HG03565 (cell line): Measurements from ENCODE around the gene EDNRA.
A peak's percentile ranks its signal among the peaks of the same experiment; 100 is the strongest.
"Not testable (repeated sequence)": the region's sequence is repeated elsewhere in the genome, so short reads cannot be mapped to it uniquely, and the experiment has no call there.

ENCODE experiments used
- ATAC-seq: cut with Tn5 transposase; IDR thresholded peaks from one replicate; pipeline ENCODE4 v1.9.1; 2021; ENCODE audit warnings: mild to moderate bottlenecking, moderate library complexity; ENCODE audit not compliant: unreplicated experiment

Gene EDNRA

GRCh38 chr4:147480891-147481576 lies at the start of gene EDNRA:
EDNRA (plus strand) TSS chr4:147481097; CDS start chr4:147485682, 4,585 bp downstream.
- no peak for ATAC-seq

GRCh38 chr4:147434370-147434769 lies 46.5 kb upstream of the EDNRA start:
- ATAC-seq, result not testable (repeated sequence)

DNA sequence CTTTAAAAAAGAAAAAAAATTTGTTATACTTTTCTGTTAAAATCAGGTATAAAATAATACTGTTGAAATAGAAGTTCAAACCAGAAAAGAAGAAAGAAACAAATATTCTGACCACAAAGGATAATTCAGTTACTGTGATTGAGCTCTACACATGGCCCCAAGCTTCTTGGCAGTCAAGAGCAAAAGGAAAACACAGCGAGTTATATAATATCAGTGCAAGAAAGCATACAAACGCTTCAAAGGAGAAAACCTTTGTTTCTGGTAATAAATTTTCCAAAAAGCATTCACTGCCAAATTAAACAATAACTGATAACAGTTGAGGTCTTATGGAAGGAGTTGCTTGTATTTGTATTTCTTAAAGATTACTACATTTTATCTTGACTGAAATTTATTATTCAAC lies 40.5 kb upstream of the EDNRA start:
- ATAC-seq, result no peak

- ATAC-seq, result no peak
These were observed 33.1 kb upstream of the EDNRA start for GRCh38 chr4:147447786-147448185.

GRCh38 chr4:147453561-147454141 lies 27.2 kb upstream of the EDNRA start:
- no peak for ATAC-seq

DNA sequence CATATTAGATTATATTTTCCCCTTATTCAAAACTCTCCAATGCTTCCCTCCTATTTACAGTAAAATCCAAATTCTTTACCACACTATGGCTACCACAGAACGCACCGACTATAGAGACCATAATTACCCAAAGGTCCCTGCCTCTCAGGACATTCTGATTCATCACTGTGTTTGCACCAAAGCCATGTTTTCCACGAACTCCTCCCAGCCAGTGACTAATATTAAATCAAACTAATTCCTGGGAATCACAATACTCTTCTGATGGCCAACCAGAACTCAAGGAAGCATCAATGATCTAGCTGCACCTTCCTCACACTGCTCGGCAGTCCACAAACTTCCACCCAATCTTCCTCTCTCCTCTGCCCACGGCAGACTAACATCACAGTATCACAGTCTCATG lies 24.2 kb upstream of the EDNRA start:
- ATAC-seq, result no peak

GRCh38 chr4:147461161-147461560 lies 19.7 kb upstream of the EDNRA start:
- ATAC-seq, result no peak

GRCh38 chr4:147463065-147463464 lies 17.8 kb upstream of the EDNRA start:
- no peak for ATAC-seq

GRCh38 chr4:147465461-147465860 lies 15.4 kb upstream of the EDNRA start:
- no peak for ATAC-seq

- ATAC-seq, result peak; percentile 70
These were observed 3.5 kb upstream of the EDNRA start for GRCh38 chr4:147477439-147477838.

DNA sequence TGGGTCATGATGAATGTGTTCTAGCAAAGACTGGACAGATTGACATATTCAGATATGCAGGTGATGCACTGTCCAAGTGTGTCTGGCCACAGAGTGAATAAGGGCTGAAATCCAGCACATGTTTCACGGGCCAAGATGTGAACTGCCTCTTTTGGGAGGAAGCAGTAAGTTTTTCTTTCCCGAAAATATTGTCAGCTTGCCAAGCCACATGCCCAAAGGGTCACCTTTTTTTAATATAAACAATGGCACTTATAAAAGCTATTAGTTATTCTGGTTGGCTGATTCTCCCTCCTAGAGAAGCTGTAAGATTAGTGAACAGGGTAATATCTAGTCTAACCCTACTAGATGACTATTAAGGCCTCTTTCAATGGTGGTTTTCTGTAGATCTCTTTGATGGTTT lies 1.5 kb upstream of the EDNRA start:
- ATAC-seq, result no peak

- no peak for ATAC-seq
These were observed 1.1 kb upstream of the EDNRA start for GRCh38 chr4:147479786-147480185.

DNA sequence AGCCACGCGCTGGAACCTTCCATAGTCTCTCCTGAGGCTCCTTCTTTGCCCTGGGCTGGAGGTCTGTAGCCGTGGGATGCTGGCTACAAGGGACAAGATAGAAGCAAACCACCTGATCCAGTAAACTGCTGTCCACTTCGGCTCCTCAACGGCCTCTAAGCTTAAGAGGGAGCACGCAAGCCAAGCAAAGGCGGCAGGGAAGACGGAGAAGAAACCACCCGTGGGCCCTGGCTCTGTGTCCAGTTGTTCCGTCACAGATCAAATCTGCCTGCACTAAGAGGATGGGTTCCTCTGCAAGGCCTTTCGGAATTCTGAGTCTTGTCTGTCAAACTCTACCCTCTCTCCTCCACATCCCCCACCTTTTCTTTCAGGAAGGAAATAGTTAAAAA lies 401 bp upstream of the EDNRA start:
- ATAC-seq, result no peak

- no peak for ATAC-seq
These were observed 746 bp downstream of the EDNRA start for GRCh38 chr4:147481577-147482109.

DNA sequence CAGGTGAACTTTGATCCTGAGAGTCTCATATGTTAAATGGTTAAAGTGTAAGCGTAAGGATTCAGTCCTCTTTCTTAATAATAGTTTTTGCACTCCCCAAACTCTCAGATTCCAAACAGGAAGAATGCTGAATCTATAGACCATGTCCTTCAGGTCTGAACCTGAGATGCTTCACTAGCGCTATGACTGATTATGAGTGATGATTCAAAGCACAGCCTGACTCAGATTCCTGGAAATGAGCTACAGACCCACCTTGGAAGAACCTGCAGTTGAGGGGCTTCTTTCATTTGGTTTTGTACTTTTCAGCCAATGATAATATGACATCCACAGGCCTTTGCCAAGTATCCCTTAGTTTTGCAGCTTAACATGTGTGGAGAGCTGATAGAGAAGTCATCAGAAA lies 1.4 kb downstream of the EDNRA start:
- ATAC-seq, result no peak

DNA sequence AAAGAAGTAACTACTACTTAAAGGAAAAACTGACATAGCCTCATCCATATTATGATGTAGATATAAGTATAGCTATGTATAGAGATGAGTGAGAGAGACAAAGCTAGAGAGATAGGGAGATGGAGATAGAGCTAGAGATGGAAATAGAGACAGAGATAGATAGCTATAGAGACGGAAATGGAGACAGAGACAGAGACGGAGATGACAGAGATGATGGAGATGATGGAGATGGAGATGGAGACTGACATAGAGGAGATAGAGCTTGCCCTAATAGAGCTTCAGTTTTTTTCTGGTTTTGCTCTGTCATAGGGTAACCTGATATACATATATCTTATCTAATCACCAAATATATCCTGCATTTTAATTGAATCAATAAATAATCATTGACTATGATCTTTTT lies 4.3 kb downstream of the EDNRA start:
- ATAC-seq, result no peak

DNA sequence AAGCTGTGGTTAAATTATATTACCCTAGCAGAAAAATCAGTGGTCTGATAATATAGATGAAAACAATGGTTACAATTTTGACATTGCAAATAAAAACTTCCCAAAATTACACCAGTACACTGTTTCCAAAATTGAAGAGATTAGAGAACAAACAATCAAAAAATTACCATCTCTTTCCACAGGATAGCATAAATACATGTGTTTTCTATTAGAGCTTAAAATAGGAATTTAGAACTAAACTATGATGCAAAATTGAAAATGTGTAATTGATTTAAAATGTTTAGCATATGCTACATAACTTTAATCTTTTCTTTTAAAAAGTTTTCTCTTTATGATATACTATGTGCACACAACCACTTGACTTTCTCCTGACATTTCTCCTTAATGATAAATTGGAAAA lies 6.7 kb downstream of the EDNRA start:
- ATAC-seq, result no peak

DNA sequence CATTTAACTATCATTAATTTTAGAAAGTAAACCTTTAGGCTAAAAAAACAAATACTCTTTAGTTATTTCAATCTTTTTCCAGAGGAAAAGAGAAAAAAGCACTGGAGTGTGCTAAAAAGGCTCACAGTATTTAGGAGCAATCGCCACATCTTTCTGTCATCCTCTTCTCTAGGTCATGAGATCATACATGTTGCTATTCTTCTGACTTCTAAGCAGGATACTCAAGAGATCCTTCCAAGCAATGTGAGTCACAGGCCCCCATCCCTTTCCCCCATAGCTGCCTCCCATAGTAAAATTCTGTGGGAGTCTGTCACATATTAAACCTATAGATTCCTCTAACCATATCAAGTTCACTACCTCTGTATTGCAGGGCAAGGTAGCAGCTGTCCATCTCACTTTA lies 7.7 kb downstream of the EDNRA start:
- ATAC-seq, result no peak

- no peak for ATAC-seq
These were observed 10.2 kb downstream of the EDNRA start for GRCh38 chr4:147491086-147491485.

- no peak for ATAC-seq
These were observed 11.4 kb downstream of the EDNRA start for GRCh38 chr4:147492306-147492705.

DNA sequence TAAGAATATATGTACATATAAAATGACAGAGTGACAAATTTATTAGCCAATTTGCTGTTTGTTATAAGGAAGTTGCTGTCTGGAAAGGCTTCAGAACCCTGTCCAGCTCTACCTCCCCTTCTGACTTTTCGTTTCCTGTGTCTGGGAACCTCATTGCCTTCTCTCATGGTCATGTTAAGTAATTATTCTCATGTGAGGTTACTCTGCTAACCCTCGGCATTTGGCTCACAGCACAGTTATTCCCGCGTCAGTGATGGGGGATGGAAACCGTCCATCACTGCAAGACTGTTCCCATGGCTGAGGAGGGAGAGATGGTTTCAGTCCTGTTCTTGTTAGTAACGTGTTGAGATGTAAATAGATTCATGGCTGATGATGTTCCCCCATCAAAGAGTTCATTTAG lies 11.9 kb downstream of the EDNRA start:
- ATAC-seq, result no peak

GRCh38 chr4:147493307-147493706 lies 12.4 kb downstream of the EDNRA start:
- no peak for ATAC-seq

GRCh38 chr4:147494301-147494700 lies 13.4 kb downstream of the EDNRA start:
- ATAC-seq, result no peak
